Neural crest cell (in vitro differentiated cells): ENCODE results near the gene ANKS1A. TPM values are rescaled to one million over a fixed set of nuclear protein-coding genes. Genes with fewer than 3 reads are reported as not detected.

Experiments used
- DNase-seq: peaks from one replicate; pipeline ENCODE4 v3.0.0; 2021; ENCODE audit warnings: low read depth, mixed read lengths, low spot score
- H3K27ac Mint-ChIP-seq: one replicate; pipeline ENCODE4 v1.8.0; 2021; ENCODE audit warnings: mild to moderate bottlenecking, mixed read lengths; ENCODE audit not compliant: unreplicated experiment
- H3K27me3 Mint-ChIP-seq: 2 replicates; pipeline ENCODE4 v1.8.0; 2021; ENCODE audit warnings: low read depth, mild to moderate bottlenecking, mixed read lengths
- H3K36me3 Mint-ChIP-seq: 2 replicates; pipeline ENCODE4 v1.8.0; 2021; ENCODE audit warnings: low read depth, mild to moderate bottlenecking, mixed read lengths
- H3K4me1 Mint-ChIP-seq: 2 replicates; pipeline ENCODE4 v1.8.0; 2021; ENCODE audit warnings: mixed read lengths
- H3K4me3 Mint-ChIP-seq: one replicate; pipeline ENCODE4 v1.8.0; 2021; ENCODE audit warnings: mild to moderate bottlenecking, mixed read lengths
- H3K9me3 Mint-ChIP-seq: 2 replicates; pipeline ENCODE4 v1.8.0; 2021; ENCODE audit warnings: mixed read lengths
- total RNA-seq: library from RNA; stranded (reverse); gene quantifications from 2 replicates; pipeline ENCODE4 v1.2.1, GENCODE V29; 2021
- TF ChIP-seq, protein P1 (sequence below): fragments of 200-600 bp; sonication (generic); conservative IDR thresholded peaks from 2 replicates; pipeline ENCODE4 v1.5.0; 2021; ENCODE audit warnings: antibody characterized with exemption, mild to moderate bottlenecking

The ANKS1A gene
- total RNA-seq, 1 donor from 2014 or later: 33.2 TPM

- TF ChIP-seq, protein P1, sequence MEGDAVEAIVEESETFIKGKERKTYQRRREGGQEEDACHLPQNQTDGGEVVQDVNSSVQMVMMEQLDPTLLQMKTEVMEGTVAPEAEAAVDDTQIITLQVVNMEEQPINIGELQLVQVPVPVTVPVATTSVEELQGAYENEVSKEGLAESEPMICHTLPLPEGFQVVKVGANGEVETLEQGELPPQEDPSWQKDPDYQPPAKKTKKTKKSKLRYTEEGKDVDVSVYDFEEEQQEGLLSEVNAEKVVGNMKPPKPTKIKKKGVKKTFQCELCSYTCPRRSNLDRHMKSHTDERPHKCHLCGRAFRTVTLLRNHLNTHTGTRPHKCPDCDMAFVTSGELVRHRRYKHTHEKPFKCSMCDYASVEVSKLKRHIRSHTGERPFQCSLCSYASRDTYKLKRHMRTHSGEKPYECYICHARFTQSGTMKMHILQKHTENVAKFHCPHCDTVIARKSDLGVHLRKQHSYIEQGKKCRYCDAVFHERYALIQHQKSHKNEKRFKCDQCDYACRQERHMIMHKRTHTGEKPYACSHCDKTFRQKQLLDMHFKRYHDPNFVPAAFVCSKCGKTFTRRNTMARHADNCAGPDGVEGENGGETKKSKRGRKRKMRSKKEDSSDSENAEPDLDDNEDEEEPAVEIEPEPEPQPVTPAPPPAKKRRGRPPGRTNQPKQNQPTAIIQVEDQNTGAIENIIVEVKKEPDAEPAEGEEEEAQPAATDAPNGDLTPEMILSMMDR: no peak
- peaks cover 43% of the 10 kb centered on the region for H3K4me1 Mint-ChIP-seq
- no peaks in the 10 kb centered on the region for H3K27me3 Mint-ChIP-seq
- H3K36me3 Mint-ChIP-seq: no peaks in the 10 kb centered on the region
- no peak for DNase-seq
- H3K27ac Mint-ChIP-seq: peak overlapping the region; percentile 45
- H3K9me3 Mint-ChIP-seq: no peaks in the 10 kb centered on the region
- no peak overlapping the region for H3K4me3 Mint-ChIP-seq
Observed at GRCh38 chr6:35024551-35025054, 135.5 kb downstream of the ANKS1A start.

- DNase-seq: no peak
- Mint-ChIP-seq H3K4me3 (no peak overlapping the region), H3K4me1 (peaks cover 43% of the 10 kb centered on the region)
Observed at GRCh38 chr6:35025232-35026188, 136.5 kb downstream of the ANKS1A start.

GRCh38 chr6:35026434-35027222, 137.6 kb downstream of the ANKS1A start:
- Mint-ChIP-seq H3K4me1 (peaks cover 43% of the 10 kb centered on the region), H3K36me3 (no peaks in the 10 kb centered on the region), H3K27me3 (no peaks in the 10 kb centered on the region), H3K4me3 (no peak overlapping the region), H3K27ac (no peak overlapping the region), H3K9me3 (no peaks in the 10 kb centered on the region)
- no peak for DNase-seq
- TF ChIP-seq, protein P1: no peak

More at GRCh38 chr6:35025232-35026188, 136.5 kb downstream of the ANKS1A start:
- no peaks in the 10 kb centered on the region for H3K9me3 Mint-ChIP-seq
- H3K27me3 Mint-ChIP-seq: no peaks in the 10 kb centered on the region
- no peak overlapping the region for H3K27ac Mint-ChIP-seq
- H3K36me3 Mint-ChIP-seq: no peaks in the 10 kb centered on the region
- TF ChIP-seq, protein P1: no peak

GRCh38 chr6:35027807-35028206, 138.8 kb downstream of the ANKS1A start:
- DNase-seq: no peak
- TF ChIP-seq, protein P1: no peak
- no peaks in the 10 kb centered on the region for H3K36me3 Mint-ChIP-seq
- H3K4me3 Mint-ChIP-seq: no peak overlapping the region
- no peak overlapping the region for H3K27ac Mint-ChIP-seq
- H3K27me3 Mint-ChIP-seq: no peaks in the 10 kb centered on the region
- H3K9me3 Mint-ChIP-seq: no peaks in the 10 kb centered on the region
- H3K4me1 Mint-ChIP-seq: peaks cover 37% of the 10 kb centered on the region
